Lung microvascular endothelial cell (primary cell): Measurements from ENCODE around the gene EBPL. TPM values are rescaled to one million over a fixed set of nuclear protein-coding genes. Genes with fewer than 3 reads are reported as not detected.
A peak's percentile ranks its signal among the peaks of the same experiment; 100 is the strongest.

Experiments
- DNase-seq, 2 donors: peaks; one replicate each; pipeline versions ENCODE4 v3.0.0 to v3.0.0-alpha.2; 2010; ENCODE audit warnings: low read depth in 2 of 2
- total RNA-seq: library from RNA; depleted of rRNA; stranded (reverse); fragments of >200 nt; gene quantifications from 2 replicates; pipeline ENCODE4 v1.2.1, GENCODE V29; 2014

Gene EBPL
- total RNA-seq, 1 donor from 2014 or later = 102 TPM

DNA sequence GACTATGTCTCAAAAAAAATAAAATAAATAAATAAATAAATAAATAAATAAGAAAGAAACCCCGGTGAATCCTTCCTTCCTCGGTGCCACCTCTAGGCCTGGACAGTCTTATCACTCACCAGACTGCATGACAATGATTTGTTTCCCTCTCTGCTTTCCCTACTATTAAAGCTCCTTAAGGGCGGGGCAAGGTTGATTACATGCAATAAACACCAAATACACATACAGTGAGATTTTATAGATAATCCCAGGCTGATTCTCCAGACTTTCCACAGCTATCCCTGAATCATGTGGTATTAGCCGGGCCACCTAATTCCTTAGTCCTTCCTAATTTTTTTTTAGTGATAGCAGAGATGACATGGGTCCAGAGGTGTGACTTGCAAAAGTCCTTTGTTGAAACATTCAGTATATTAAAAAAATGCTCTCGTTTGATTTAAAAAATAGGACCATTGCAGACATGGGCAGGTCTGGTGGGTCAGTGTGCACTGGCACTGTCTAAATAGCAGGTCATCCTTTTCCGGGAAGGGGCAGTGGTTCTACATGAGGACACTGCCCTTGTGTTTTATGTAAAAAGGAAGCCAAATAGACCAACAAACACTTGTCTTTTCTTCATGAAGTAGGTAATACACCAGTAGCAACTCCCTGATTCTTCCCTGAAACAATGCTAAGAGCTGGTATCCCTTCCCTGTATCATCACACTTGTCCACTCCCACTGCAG lies 14.5 kb downstream of the EBPL start:
- DNase-seq = peak in 1 of 2 donors; percentile 13

DNA sequence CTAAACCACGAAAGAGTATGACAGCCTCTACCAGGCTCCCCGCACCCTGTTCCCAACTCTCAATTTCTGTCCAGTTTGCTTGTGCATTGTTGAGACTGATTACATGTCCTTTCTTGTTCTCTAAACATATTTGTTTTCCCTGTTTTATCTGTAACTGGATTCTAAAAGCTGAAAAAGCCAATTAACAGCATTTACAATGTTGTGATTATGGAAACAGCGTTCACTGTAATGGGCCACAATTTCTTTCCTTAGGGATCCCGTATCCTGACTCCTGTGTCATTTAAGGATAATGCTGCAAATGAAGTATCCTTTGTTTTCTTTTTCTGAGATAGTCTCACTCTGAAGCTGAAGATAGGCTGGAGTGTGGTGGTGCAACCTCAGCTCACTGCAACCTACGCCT lies 20.5 kb downstream of the EBPL start:
- DNase-seq = no peak

GRCh38 chr13:49669735-49670309 lies 21.5 kb downstream of the EBPL start:
- DNase-seq = peak; percentile 80 to 91

- DNase-seq = no peak
Measured at GRCh38 chr13:49667773-49668172, 23.5 kb downstream of the EBPL start.

- no peak for DNase-seq
Measured at GRCh38 chr13:49664606-49665005, 26.7 kb downstream of the EBPL start.

DNA sequence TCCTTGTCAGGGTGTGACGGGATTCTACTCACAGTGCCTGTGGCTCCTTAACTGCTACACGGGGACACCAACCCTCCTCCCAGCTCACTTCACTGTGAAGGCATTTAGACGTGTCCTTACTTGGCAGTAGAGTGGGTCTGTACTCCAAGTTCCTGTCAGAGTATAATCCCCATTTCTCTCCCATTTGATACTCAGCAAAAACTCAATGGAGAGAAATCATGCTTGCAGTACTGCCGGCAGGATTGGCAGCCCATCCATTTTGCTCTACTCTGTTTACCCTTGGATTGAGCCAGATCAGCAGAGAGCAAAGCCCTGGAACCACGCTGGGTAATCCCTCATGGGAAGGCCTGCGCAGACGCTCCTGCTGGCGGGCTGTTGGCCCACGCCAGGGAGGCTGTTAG lies 34.0 kb downstream of the EBPL start:
- no peak for DNase-seq

DNA sequence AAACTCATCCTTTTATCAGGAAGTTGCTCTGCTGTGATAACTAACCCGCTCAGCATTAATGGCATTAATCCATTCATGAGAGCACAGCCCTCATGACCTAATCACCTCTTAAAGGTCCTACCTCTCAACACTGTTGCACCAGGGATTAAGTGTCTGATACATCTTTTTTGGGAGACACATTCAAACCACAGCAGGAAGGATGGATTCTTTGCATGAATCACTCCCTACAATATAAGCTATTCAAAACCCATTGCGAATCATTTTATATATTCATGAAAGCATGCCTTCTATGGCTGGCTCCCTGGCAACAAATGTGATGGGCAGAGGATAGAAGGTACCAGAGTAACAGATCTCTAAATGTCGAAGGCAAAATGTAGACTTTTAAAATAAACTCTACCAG lies 35.4 kb downstream of the EBPL start:
- no peak for DNase-seq

GRCh38 chr13:49654011-49654410 lies 37.3 kb downstream of the EBPL start:
- peak in 1 of 2 donors; percentile 38 for DNase-seq

DNA sequence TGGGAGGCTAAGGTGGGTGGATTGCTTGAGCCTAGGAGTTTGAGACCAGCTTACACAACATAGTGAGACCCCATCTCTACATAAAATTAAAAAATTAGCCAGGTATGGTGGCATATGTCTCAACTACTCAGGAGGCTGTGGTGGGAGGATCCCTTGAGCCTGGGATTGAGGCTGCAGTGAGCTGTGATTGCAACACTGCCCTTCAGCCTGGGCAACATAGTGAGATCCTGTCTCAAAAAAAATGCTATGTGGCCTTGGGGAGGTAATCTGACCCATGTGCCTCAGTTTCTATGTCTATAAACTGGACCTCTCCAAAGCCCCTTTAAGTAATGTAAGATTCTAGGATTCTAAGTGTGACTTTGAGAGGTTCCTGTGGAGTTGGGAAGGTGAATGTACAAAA lies 37.8 kb downstream of the EBPL start:
- no peak for DNase-seq

DNA sequence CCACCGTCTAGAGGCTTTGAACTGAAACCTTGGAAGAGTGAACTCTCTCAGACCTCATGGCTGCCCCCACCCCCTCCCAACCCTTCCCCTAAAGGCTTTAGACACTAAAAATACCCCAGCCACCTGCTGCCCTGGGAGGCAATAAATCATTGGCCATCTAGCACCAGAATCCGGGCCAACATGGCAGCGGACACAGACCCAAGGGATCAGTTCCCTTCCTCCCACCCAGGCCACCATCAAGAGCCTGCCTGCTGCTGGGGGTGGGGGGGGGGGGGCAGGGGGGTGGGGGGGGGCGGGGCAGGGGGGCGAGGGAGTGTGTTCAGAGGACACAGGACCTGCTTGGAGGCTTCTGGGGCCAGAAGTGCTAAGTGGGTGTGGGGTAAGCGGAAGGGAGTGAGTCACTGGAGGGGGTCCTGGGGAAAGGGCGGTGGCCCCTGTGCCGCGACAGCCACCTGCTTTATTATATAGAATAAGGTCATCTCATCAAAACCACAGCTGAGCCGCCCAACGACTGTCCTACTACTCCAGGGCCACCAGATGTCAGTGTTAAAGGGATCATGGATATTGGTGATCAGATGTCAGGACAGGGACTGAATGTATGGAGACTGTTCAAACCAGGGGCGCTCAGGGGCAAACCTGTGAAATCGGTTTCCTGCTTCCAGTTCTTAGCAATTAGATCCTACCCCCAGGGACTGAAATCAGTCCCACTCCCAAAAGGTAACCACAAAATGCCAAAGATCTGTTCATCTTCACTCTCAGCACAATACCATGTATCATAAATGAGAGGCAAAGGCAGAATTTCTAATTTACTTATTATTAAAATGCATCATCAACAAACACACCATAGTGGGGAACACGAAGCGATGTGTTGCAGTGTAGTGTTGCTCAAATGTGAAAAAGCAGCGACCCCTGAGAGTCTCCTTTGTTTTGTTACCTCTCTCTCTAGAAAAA lies 38.7 kb downstream of the EBPL start:
- DNase-seq = peak; percentile 61 to 74

DNA sequence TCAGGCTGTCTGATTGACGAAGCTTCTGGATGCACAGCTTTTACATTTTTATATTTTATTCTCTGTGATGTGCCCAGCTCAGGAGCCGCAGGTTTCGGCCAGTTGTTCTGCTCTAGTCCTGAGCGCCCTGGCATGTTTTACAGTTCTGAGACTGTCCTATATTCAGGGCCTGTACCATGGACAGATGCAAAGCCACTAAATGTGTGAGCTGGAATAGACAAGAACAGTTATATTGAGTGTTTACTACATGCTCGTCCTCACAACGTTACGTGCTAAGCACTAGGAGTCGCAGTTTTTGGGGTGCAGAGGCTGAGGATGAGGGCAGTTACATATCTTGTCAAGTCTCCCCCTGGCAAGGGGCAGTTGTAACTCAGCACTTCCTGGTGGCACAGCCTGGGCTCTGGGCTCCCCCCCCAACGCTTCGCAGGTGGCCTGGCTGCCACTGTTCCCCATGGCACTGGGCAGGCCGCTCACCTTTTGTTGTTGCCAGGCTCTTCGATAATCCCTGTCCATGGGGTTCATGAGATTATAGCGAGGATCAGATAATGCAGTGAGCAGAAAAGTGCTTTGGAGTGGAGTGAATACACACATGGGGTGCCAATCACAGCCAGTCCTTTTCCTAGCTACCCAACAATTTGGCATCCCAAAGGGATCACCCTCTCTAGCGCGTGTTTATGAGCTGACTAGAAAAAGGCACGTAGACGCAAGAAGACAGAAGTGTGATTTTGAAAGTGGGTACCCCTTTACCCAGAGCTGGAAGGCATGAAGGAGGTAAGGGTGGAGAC lies 39.5 kb downstream of the EBPL start:
- DNase-seq = no peak

GRCh38 chr13:49649963-49650312 lies 41.3 kb downstream of the EBPL start:
- DNase-seq = no peak

GRCh38 chr13:49649244-49649962 lies 41.9 kb downstream of the EBPL start:
- DNase-seq = peak; percentile 43 to 57

GRCh38 chr13:49646688-49647087 lies 44.6 kb downstream of the EBPL start:
- DNase-seq = no peak

GRCh38 chr13:49645451-49645850 lies 45.8 kb downstream of the EBPL start:
- DNase-seq = peak; percentile 35 to 92

DNA sequence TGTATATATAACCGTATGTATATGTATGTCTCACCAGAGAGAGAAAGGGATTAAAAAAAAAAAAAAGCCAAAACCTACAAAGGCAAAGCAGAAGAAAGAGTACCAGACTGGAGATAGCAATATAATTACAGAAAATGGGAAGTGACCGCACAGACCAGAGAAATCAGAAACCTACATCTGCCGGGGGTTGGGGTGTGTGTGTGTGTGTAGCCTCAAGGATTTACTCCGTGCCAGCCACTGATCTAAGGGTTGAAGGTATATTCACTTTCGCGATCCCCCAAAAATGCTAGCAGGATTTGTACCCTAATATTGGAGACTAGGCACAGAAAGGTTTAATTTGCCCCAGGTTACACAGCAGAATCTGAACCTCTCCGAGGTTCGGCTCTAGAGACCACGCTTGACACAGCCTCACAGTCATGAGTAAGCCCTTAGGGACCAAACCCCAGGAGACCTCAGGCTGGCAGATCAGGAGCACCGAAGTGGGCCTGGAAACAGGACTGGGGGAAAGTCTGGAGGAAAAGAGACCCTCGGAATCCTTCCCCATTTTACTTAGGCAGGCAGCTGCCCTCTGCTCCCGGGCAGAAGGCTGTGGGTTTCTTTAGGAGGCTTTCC lies 48.1 kb downstream of the EBPL start:
- DNase-seq = no peak

GRCh38 chr13:49641801-49642291 lies 49.4 kb downstream of the EBPL start:
- DNase-seq = peak in 1 of 2 donors; percentile 82

DNA sequence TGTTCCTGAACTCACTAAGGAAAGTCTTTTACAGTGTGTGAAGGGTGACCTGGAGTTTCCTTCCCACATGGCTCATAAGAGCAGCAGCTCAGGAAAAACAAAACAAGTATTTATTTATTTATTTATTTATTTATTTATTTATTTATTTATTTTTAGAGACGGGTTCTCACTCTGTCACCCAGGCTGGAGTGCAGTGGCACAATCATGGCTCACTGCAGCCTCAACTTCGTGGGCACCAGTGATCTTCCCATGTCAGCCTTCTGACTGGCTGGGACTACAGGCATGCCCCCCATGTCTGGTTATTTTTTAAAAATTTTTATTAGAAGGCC lies 52.6 kb downstream of the EBPL start:
- DNase-seq = no peak

GRCh38 chr13:49638030-49638743 lies 53.1 kb downstream of the EBPL start:
- DNase-seq = no peak

DNA sequence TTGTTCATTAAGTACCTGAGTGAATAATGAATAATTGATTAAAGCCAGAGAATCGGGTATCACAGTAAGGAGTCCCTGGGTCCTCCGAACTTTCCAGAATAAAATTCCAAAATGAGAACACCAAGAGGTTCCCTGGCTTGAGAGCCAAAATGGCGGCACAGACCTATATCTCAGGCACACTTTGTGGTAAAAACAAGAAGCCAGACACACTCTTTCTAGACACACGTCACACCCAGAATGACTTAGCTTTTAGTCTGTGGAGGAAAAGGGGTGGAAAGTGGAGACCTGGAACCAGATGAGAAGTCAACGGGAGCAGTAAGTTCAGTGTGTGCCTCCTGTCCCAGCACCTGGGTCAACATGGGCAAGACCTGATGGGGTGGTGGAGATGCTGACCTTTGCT lies 54.6 kb downstream of the EBPL start:
- no peak for DNase-seq
